ENCODE data around the gene CHN1.

GRCh38 chr2:174965992-174966744 is 39.0 kb downstream of the CHN1 start:
- TF ChIP-seq CTCF (IDR thresholded peaks at IDR 0.05), result no peak
- TF ChIP-seq POLR2A (IDR thresholded peaks at IDR 0.05), result no peak
- TF ChIP-seq POLR2AphosphoS5 (IDR thresholded peaks at IDR 0.05), result no peak

Data from upper lobe of left lung (tissue), 4 donors.